Jurkat, Clone E6-1 (cell line): ENCODE measurements around the gene ALDH3B2.
"Not testable (repeated sequence)": the region's sequence is repeated elsewhere in the genome, so short reads cannot be mapped to it uniquely, and the experiment has no call there.

ENCODE experiments used
- DNase-seq: peaks from one replicate; pipeline ENCODE4 v3.0.0-alpha.2; 2011; ENCODE audit warnings: low read depth, low spot score
- H3K4me3 ChIP-seq: 2 replicates; pipeline ENCODE4 v1.5.1; 2011; ENCODE audit warnings: mild to moderate bottlenecking, low read length, control low read depth, moderate library complexity

ALDH3B2 gene

DNA sequence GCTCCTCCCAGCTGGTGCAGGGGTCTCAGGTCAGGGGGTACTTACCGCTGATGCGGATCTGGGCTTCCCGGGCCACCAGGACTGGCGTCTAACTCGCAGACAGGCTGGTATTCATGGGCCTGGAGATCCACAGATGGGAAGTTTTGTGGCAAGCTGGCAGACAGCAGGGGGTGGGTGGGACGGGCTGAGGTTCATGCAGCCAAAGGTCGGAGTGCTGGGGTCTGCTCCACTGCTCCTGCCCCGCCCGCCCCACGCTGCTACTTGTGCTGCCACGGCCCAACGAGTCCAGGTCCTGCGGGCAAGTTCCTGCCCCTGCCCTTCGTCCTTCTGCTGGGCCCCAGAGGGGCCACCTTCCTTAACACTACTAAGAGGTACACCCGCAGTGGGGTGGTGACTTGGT is 27.0 kb downstream of the ALDH3B2 start:
- H3K4me3 ChIP-seq: no peak overlapping the region
- no peak for DNase-seq

DNA sequence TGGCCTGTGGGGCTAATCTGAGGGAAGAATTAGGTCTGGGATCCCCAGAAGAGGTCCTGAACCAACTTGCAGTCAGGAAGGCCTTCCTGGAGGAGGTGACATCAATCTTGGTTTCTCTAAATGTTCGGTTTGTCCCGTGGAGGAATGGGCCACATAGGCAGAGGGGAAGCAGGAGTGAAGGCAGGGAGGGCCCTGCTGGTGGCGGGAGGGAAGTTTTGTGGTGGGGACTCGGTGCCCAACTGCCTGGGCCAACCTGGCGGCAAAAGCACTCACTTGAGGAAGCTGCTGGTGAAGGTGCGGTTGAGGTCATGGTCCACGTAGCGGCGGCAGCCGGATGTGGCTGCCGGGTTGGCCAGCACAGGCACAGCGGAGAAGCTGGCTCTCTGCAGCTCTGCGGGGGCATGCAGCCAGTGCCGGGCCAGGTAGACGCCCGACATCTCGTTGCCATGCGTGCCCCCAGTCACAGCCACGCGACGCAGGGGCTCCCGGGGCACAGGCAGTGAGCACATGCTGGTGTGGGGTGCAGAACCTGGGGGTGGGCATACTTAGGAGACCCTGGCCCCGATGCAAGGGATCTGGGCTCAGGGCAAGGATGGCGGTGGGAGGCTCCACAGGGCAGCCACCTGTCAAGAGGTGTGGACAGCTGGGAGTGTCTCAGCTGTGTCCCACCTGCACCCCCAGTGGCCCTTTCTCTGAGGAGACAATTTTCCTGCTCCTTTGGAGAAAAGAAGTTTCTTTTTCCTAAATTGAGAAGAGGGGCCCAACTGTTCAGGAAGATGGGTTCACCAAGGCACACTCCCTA is 27.7 kb downstream of the ALDH3B2 start:
- DNase-seq: peak; percentile 77
- no peak overlapping the region for H3K4me3 ChIP-seq

DNA sequence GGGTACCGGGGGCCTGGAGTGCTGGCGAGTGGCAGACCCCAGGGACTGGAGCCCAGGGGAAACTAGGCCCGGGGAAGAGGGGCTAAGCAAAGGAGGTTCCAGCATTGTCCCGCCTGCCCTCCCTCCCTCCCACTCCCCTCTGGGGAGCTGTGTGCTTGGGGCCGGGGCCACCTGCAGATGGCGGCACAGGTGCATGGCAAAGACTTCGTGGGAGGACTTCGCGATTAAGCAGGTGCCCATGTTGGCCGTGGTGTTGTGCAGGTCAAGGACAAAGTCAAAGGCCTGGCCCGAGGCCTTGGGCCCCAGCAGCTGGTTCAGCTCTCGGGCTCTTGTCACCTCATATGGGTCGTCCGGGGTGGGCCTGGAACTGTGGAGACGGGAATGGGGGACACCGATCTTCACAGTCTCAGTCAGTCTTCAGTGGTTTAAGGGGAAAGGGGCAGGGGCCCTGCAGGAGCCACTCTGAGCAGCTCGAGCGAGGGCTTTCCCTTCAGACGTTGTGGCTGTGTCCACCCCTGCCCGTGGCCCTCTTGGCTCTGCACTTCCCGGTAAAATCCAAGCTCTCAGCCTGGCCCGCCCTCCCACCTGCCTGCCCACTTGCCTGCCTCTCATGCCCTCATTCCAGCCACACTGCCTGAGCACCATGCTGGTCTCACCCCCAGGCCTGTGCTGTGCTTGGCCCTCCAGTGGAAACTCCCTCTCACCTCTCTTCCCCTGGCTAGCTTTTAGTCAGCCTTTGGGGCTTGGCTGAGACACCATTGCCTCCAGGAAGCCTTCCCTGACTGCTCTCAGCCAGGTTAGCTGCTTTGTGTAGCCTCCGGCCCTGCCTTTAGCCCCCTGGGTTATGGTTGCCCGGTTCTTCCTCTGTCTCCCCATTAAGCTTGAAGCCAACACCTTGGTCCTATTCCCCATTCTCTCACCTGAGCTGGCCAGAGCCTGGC is 28.6 kb downstream of the ALDH3B2 start:
- no peak for DNase-seq
- H3K4me3 ChIP-seq: no peak overlapping the region

DNA sequence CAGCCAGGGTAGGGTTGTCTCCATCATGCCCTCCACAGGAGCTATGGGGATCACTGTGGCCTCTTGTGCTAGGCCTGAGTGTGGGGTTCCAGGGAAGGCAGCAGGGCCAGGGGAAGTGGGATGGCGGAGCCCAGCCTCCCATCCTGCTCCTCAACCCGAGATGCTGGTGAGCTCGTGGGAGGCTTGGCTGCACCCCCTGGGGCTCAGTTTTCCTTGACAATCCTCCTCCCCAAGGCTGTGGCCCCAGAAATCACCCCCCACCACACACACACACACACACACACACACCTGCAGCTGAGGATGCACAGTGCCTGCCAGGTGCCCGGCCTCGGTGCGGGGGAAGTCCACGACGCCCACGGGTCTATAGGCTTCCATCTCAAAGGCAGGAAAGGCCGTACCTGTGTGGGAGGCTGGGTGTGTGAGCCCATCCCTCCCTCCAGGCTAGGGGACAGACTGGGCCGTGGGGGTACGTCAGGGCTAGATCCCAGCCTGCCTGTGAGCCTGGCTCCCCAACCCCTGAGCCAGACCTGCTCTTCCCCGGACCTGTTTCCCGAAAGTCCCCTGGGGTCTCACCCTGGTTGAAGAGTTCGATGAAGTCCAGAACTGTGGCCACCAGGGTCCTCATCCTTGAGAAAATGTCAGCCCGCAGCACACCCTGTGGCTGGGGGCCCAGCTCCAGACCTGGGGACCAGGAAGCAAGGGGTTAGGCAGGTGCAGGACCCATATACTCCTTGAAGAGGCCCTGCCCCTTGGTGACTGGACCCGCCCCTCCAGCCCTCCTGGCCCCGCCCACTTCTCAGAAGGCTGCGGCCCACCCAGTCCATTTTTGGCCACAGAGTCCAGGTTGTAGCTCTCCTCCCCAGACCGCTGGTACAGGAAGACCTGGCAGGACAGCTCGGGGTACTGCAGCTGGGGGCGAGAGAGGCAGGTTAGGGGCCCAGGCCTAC is 29.7 kb downstream of the ALDH3B2 start:
- no peak for DNase-seq
- H3K4me3 ChIP-seq: no peak overlapping the region

DNA sequence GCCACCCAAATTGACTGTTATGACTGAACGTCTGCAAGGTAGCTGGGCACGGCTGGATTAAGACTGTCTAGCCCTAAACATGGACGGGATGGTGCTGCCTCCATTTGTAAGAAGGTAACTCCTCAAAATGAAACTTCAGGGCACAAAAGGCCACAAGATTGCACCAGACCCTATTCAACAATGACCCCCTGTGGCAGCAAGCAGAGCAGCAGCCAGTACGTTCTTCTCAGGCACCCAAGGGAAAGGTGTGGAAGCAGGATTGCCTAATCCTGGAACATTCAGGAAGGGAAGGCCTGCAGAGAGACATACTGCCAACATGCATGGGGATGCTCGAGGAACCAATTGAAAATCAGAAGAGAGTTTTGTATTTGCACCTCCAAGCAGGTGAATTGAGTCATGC is 30.4 kb downstream of the ALDH3B2 start:
- H3K4me3 ChIP-seq: no peak overlapping the region

DNA sequence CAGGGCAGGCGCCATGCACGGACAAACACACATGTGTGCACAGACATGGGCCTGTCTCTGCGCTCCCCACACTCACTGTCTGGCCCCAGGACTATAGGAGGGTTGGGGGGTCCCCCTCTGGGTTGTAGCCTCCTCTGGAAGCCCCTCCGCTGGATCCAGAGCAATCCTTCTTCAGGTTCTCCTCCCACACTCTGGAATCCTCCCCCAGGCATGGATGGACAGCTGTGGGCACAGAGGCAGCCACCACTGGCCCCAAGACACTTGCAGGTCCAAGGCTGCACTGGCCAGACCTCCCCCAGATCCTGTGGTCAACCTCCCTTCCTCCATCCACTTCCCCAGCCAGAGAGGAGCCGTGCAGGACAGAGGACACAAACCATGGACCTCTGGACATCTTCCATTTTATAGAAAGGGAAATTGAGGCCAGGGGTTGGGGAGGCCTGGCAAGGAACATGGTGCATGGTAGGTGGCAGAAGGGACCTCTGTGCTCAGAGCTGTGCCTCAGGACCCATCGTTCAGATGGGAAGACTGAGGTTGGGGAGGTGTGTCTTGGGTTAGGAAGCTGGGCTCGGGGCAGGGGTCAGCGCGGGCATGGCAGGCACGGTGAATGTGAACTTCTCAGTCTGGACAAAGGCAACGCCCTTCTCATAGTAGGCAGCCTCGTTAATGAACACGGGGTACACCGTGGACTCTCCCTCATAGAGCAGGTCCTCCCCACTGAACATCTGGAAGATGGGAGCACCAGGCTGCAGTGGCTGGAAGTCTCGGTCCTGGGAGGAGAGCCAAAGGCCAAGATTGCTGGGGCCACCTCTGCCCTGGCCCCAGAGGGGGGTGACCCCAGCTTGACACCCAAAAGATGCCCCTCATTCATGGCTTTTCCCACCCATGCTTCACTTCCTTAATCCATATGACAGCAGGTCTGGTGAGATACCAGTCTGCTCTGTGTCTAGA is 32.0 kb downstream of the ALDH3B2 start:
- H3K4me3 ChIP-seq: no peak overlapping the region
- no peak for DNase-seq

More for the DNA sequence above, 30.4 kb downstream of the ALDH3B2 start:
- DNase-seq: no peak

DNA sequence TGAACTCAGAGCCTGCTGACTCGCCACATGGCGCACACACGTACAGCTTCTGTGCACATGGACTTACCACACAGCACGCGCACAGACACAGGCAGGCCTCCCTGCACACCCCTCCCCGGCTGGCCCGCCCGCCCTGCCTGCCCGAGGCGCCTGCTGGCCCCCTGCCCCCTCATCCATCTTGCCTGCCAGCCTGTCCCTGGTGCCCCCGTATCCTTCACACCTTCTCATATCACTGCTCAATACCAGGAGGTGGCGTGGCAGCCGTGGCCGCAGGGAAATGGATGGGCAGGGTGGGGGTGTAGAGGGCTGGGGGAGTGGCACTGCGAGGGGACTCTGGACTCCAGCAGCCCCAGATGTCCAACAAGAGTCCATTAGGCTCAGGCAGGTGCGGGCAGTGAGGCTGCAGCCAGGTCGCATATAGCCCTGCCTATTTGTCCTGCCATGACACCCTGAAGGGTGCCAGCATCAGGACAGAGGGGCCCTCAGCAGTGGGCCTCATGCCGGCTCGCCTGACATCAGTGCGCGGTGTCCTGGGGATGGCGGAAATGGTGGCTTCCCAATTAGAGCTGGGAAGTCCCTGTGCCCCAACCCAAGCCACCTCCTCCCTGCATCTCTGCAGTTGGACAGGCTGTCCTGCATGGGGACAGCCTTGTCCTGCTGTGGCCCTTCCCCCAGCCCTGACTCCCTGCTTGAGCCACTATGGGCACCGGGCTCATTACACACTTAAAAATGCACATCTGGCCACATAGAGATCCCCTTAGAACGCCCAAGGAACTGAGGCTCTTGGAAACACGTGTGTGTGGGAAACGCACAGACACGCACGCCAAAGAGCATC is 32.9 kb downstream of the ALDH3B2 start:
- H3K4me3 ChIP-seq: no peak overlapping the region
- DNase-seq: no peak

DNA sequence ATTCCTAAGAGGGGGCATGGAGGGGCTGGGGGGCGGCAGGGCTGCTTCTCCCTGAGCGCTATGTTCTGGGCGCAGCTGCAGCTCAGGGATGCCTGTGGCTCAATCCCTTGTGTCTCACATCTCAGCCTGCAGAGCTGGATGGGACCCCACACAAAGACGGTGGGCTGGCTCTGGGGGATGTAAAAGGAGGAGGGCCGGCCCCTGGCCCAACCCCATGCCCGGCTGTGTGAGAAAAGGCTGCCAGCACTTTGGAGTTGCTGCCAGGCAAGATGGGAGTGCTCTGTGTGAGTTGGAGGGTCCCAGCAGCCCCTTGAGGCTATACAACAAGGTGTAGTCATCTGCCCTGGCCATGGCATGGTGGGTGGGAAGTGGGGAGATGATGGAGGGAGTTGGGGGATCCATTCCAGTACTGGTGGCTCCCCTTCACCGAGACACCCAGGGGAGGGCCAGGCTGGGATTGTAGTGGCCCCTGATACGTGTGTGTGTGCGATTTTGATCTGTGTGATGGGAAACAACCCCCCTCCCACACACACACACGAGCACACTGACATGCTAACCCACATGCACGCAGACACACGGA is 33.6 kb downstream of the ALDH3B2 start:
- no peak for DNase-seq
- no peak overlapping the region for H3K4me3 ChIP-seq

DNA sequence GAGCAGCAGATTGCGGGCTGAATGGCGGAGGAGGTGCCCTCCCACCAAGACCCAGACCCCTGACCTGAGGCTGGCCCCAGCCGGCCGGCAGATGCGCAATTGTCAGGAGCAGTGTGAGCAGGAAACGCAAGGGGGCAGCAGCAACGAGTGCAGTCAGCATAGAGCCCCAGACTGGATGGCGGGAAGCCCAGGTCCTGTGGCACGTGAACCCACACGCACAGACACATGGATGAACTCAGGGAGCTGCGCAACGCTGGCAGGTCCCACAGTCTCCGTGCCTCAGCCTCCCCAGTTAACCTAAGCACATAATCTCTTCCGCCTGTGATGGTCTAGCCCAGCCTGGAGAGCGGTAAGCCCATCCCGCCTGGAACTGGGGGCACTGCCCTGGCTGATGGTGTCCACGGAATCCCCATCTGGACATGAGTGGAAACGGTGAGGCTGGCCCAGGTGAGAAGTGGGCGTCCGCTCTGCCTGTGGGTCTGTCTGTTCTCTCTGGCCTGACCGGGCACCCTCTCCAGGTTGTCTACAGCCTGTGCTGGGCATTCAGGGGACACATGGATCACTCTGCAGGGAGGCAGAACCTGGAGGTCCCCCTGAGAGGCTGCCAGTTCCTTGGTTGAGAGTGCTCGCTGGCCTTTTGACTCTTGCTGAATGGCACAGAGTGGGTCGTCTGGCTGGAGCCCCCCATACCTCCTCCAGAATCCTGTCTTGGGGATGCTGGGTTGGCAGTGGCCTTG is 34.2 kb downstream of the ALDH3B2 start:
- peak; percentile 64 for DNase-seq

DNA sequence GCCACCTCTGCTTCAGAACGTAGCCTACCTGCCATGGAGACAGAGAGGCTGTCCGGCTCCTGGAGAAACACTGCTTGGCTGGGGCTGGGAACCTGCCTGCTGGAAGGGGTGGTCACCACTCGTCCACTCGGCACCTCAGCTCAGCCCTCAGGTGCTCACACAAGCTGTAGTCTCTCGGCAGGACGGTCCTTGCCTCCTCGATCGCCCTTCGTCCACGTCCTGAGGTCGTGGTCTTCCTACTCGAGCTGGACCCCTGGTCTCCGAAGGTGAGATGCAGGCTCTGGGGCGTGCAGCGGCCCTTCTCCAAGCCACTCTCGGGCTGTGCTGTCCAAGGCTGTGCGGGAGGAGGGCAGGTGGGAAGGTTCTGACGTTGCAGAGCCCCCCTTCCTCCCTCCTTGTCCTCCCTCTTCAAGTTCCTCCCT is 35.0 kb downstream of the ALDH3B2 start, which contains the start of gene TBX10:
Gene TBX10 (minus strand): TSS at position 326 of the 422 bp plus-strand sequence. CDS start 291 bp downstream, at position 35.
- no peak for DNase-seq
- no peak within 1 kb of the TSS for H3K4me3 ChIP-seq

More for the DNA sequence above, 34.2 kb downstream of the ALDH3B2 start:
- no peak overlapping the region for H3K4me3 ChIP-seq

DNA sequence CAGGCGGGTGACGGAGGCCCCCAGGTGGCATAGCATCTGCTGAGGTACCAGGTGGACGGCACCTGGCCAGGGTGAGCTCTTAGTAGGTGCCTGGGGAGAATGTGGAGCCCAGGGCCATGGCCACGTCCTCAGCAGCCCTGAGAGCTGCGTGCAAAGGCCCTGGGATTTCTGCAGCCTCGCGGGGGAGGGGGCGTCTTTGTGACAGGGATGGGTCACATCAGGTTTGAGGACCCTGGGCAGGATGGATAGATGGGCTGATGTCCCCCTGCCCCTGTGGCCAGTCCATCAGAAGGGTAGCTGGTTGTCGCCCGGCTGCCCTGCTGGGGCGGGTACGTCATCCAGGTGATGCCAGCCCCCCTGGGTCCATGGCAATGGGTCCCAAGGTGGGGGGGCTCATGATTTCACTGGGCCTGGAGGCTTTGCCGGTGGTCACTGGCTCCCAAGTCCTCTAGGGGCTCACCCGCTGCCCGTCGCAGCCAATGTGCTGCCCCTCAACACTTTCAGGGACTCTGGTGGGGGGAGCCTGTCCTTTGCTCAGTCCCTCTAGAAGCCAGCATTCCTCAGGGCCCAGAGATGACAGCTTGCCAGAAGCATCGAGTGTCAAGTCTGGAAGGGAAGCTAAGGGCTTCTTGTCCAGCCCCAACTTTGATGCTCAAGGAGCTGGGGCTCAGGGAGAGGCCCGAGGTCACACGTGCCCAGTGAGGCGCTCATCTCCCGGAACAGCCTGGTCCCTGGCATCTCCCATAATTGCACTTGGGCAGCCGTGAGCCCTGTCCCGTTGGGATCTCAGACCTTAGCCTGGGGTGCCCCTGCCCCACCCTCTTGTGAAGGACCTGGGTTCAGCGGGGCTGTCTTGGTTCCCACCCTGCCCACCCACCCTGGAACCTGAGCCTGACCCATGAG is 35.6 kb downstream of the ALDH3B2 start:
- no peak for DNase-seq

DNA sequence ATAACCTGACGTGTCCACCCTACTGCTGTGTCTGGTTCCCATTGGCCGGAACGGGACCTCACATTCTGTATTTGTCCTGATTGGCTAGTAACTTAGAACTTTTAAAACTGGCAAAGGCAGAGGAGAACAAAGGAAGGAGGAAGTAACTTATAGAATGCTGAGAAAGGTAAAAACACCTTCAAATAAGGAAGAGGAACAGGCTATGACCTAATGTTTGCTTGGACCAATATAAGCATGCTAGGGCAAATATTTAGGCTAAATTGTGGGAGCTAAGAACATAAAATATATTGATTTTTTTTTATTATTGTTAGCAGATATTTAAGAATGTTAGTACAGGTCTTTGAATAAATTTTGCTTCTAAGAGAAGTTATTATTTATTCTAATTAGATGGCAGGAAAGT is 37.0 kb downstream of the ALDH3B2 start:
- not testable (repeated sequence) for H3K4me3 ChIP-seq, DNase-seq

More for the DNA sequence above, 35.6 kb downstream of the ALDH3B2 start:
- no peak overlapping the region for H3K4me3 ChIP-seq

DNA sequence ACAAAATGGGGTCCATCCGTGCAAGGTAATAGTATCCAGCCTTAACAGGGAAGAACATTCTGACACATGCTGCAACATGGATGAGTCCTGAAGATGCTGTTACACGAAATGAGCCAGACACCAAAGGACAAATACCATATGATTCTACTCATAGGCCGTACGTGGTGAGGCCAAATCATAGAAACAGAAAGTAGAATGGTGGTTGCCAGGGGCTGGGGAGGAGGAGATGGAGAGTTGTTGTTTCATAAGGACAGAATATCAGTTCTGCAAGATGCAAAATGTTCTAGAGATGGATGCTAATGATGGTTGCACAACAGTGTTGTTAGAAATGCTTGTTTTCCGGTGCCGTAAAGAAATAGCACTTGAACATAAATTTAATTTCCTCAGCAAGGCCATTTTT is 37.5 kb downstream of the ALDH3B2 start:
- DNase-seq: no peak

DNA sequence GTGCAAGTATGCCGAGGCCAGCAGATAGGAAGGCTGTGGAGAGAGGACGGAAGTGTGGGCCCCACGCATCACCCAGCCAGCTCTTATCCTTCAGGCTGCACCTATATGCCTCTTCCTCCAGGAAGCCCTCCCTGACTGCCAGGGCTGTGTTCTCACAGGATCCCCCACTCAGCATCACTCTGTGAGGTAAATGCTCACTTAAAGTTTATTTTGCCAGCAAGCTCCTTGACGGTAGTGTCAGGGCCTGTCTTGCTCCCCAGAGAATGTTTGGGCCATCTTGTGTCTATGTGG is 39.2 kb downstream of the ALDH3B2 start:
- H3K4me3 ChIP-seq: no peak overlapping the region
- no peak for DNase-seq

More for the DNA sequence above, 37.5 kb downstream of the ALDH3B2 start:
- no peak overlapping the region for H3K4me3 ChIP-seq
